ENCODE measurements around the gene LIPT2.

Gene LIPT2

GRCh38 chr11:74494916-74495315, 1.4 kb upstream of the LIPT2 start:
- DNase-seq (ENCODE audit: low read depth): no peak

DNA sequence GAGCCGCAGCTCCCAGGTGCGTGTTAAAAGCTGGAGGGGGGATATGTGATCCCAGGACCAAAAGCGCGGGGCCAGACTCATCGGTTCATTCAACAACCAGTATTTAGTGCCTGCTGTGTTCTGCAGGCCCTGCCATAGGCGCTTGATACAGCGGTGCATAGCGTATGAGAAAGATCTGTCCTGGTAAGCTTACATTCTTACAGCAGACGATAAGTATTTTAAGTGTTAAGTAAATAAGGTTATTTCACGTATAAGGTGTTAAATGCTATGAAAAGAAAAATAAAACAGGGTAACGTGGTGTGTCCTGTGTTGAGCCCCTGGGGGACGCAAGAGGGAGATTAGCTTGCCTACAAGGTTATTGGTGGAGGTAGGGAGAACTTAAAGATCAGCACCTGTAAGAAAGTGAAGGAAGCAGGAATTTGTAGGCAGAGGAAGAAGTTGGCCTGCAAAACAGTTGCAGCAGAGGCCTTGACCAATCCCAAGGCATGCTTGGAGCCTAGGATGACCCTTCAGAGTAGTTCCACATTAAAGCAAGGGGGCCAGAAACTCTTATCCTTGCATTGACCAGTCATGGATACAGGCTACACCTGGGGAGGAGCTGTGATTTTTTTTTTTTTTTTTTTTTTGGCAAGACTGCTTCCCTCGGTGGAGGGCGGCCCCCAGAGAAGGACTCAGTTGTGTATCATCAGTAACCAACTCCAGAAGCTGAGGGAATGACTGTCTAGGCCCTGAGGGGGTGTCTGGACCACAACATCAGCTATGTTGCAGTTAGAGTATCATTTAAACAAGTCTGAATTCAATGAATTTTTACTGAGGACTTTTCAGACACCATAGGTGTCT, 487 bp upstream of the LIPT2 start:
- no peak for DNase-seq (ENCODE audit: low read depth)

DNA sequence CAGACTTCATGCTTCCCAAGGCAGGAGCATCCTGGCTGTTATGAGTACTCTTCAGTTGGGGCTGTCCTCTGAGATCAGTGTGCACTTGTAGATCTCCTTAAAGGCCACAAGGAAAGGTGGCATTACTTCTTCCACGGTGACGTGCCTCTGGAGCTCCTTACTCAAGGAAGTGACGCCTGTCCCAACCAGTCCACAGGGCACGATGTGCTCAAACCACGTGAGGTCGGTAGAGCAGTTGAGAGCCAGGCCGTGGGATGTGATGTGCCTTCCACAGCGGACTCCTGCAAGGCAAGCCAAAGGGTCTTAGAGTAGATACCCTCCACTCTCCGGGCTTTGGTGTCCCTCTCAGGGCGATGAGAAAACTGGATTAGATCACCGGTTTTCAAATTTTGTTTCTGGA, 1.4 kb downstream of the LIPT2 start:
- DNase-seq (ENCODE audit: low read depth): no peak

GRCh38 chr11:74490941-74491340, 2.6 kb downstream of the LIPT2 start:
- DNase-seq (ENCODE audit: low read depth): no peak

- DNase-seq (ENCODE audit: low read depth): no peak
These were observed 5.6 kb downstream of the LIPT2 start for GRCh38 chr11:74487875-74488274.

DNA sequence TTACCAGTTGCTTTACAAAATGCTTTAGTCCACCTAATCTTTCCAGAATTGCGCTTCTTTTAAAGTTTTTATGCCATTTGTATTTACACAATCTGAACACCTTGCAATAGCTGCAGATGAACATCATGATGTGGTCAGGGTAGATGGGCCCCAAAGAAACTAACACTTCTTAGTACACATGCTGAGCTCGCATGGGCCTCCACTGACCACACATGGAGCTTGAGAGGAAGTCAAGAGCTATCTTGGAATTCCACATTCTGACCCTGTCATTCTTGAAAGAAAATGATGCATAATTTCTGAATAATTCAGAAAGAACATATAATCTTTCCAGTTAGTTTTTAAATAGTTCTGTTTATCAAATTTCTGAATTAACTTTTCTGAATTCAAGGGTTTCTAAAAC, 7.7 kb downstream of the LIPT2 start:
- no peak for DNase-seq (ENCODE audit: low read depth)

GRCh38 chr11:74480688-74481417, 12.7 kb downstream of the LIPT2 start:
- DNase-seq (ENCODE audit: low read depth): no peak

GRCh38 chr11:74479732-74480123, 13.8 kb downstream of the LIPT2 start:
- DNase-seq (ENCODE audit: low read depth): no peak

DNA sequence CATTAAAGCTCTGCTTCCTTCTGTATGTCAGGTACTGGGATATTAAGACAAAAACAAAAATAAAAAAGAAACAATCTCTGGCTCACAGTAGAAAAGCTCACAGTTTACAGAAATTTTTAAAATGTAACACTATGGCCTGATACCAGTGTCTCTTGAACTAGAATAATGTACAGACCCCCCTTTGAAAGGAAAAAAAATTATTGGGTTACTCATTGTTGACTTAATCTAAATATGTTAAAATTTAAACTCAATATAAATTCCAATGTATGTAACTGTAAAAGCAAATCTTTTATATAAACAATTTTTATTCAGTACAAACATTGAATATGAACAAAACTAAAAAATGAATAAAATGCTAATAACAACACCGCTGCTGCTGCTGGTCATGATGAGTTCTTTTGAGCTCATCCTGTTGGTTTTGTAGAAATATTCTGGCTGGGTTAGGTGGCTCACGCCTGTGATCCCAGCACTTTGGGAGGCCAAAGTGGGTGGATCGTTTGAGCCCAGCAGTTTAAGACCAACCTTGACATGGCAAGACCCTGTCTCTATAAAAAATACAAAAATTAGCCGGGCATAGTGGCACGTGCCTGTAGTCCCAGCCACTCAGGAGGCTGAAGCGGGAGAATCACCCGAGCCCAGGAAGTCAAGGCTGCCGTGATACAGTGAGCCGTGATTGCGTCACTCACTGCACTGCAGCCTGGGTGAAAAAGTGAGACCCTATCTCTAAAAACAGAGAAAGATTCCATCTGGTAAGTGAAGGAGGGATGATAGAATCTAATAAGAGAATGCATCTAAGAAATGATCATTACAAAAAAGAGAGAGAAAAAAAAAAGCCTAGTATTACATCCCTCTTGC, 14.4 kb downstream of the LIPT2 start:
- DNase-seq (ENCODE audit: low read depth): no peak

DNA sequence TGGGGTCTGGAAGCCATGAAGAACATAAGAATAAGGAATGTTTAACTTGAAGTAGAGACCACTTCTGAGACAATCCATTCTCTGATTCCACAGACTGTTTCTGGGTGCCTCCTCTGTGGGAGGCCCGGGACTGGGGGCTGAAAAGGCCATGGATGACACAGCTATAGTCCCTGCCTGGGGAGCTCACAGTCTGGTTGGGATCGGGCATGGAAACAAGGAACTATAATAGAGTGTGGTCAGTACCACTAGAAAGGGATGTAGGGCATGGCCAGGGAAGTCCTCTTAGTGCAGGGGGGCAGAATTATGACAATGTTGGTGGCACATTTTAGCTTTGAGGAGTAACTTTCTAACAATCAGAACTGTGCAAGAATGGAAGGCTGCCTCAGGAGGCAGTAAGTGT, 17.0 kb downstream of the LIPT2 start:
- DNase-seq (ENCODE audit: low read depth): no peak

DNA sequence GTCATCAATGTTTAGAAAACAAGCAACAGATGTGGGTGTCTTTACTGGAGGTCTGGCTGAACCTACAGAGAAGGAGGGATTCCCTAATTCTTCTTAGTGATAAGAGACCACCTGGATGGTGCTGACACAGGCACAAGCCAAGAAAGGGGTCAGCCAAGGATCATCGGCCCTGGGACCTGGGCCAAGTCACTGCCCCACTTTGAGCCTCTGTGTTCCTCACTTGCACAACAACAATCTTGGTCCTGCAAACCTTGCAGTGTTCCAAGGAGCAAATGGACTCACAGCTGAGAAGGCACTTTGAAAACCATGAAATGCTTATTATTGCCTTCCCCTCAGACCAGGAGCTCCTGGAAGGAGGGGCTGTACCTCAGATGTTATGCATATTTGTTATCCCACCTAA, 19.2 kb downstream of the LIPT2 start:
- DNase-seq (ENCODE audit: low read depth): no peak

DNA sequence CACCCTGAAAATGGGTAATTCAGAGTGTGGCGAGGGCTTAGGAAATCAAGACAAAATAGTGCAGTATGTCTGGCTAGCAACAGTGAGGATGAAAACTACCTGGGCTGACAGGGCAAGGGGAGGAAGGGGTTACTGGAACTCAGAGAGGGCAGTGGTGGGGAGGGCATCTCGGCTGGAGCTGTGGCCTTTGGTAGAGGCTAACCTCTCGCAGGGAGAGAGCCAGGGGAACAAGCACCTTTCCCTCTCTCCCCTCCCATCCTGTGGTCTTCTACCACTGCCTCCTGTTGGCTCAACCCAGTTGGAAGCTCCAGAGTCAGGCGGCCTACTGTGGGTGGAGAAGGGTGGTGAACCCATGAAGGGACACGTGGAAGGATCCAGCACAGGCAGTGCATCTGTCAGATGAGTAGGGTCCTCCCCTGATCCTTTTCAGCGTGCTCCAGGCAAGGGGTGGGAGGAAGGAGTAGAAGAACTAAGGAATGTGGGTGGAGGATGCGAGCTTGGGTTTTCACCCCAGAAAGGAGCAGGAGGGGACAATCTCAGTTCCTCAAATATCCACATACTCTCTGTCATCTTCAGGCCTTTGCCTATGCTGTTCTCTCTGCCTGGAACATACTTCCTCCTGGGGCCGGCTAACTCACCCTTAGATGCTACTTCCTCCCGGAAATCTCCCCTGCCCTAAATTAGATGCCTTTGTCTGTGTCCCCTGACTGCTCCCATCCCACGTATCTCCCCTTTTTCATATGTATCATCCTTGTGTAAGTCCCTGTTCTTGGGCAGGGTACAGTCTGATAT, 19.9 kb downstream of the LIPT2 start:
- DNase-seq (ENCODE audit: low read depth): no peak

DNA sequence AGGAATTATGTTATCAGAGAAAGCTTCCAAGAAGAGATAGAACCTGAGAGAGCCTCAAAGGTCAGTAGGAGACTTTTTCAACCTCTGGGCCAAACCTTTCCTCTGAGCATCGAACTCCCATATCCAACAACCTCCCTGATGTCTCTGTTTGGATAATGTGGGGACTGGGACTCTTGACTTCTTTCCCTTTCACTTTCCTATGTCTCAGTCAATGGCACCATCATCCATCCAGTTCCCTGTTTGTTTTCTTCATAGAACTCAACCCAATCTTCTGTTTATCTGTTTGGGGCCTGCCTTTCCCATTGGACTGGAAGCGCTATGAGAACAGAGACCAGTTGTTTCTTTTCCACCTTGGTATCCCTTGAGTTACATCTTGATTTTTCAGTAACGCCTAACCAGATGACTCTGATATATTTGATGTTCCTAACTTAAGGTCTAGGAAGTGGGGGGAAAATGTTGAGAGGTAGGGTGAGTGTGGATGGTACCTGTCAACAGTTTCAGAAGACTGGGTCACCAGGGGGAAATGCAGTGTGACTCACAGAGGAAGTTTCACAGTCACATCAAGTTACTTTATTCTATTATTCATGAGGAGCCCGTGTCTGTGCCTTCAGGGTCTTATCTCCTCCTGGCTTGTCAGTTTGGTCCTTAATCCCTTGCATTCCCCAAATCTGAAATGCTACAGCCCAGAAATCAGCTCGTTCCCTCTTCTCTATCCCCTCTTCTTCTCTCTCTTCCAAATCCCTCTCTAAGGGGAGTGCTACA, 21.7 kb downstream of the LIPT2 start:
- no peak for DNase-seq (ENCODE audit: low read depth)

DNA sequence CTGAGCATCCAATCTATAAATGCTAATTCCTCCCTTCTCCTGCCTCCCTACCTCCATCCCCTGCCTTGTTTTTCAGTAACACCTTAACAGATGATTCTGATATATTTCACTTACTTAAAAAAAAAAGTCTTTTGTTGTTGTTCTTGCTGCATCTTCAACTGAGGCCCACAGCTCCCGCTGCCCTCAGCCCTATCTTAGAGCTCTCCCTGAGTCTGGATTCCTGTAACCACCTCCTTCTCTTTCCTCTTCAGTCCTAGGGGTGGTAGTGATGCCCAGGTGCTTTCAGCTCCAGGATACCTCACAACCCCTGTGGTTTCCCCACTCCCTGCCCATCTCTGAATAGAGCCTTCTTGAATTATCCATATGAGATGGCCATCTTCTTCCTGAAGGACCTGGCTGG, 22.5 kb downstream of the LIPT2 start:
- no peak for DNase-seq (ENCODE audit: low read depth)

- DNase-seq (ENCODE audit: low read depth): no peak
These were observed 23.0 kb downstream of the LIPT2 start for GRCh38 chr11:74470526-74470925.

DNA sequence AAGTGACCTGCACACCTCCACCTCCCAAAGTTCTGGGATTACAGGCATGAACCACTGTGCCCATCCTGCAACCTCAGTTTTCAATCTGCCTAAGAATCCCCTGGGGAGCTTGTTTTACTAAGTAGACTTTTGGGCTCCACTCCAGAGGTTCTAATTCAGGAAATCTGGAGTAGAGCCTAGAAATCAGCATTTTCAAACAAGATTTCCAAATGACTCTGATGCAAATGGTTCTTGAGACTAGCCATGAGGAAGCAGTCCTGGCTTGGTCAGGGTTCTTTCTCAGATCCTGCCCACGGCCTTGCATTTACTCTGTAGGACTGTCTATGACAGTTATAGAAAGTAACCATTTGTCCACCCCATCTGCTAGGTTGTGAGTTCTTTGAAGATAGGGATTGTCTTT, 24.6 kb downstream of the LIPT2 start:
- no peak for DNase-seq (ENCODE audit: low read depth)

DNA sequence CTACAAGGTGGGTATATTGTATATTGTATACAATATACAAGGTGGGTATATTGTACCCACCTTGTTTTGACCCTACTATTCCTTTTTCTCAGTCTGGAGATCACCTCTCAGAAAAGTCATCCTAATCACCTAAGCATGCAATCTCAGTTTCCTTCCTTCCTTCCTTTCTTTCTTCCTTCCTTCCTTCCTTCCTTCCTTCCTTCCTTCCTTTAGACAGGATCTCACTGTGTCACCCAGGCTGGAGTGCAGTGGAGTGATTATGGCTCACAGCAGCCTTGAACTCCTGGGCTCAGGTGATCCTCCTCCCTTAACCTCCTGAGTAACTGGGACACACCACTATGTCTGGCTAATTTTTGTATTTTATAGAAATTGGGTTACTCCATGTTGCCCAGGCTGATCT, 25.0 kb downstream of the LIPT2 start:
- DNase-seq (ENCODE audit: low read depth): no peak

DNA sequence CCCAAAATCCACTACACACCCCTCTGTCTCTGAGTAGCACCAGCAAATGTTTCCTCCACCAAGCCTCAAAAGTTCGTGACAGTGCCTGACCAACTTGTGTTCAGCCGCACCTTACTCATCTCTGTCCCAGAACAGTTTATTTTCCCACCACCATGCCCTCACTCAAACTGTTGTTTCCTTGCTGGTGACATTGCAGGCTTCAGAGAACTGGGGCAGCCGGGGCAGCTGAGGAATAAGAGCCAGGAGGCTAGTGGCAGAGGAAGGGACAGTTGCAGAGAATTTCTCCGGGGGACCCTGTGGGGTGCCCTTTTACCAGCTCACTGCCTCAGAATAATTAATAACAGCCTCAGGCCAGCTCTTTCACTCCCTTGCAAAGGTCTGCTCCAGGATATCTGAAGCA, 25.5 kb downstream of the LIPT2 start:
- no peak for DNase-seq (ENCODE audit: low read depth)

DNA sequence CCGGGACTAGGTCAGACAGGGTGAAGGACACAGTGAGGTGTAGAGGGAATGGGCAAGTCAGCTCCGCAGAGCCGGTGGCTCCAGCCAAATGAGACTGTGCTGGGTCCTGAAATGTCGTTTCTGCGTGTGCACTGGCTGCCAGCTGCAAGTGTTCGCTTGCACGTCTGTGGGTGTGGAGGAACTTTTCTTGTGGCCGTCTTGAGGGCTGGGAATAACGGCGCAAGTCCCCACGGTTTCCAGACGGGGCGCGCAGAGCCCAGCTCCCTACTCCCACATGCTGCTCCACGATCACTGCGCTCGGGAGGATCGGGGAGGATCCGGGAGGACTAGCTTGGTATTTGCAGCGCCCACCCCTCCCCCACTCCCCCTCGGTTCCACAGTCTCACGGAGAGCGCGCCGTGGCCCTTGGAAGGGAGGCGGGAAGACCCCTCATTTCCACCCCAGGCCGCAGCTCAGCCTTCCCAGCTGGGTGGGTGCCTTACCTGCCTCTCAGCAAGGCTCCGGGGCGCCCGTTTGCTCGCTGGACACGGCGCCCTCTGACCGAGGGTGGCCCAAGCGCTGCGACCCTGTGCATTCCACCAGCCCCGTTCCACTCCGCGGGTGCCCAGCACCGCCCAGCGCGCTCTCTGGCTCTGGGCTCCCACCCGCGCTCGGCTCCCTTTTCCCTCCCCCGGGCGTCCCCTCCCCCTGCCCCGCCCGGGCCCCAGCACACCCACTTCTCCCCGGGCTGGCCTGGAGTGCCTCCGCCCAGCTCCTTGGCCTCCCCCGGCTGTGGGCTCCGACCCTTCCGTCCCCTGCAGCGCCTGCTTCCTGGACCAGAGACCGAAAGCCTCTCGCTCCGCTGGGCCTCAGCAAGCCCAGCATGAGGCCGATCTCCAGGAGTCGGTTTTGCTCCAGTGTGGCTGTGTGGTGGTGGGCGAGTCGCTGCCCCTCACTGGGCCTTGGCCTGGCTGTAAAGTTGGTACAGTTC, 26.3 kb downstream of the LIPT2 start, which contains the start of gene KCNE3:
Gene KCNE3 (minus strand): TSS at position 634 of the 970 bp plus-strand sequence. CDS start 9,986 bp downstream, outside the sequence.
- no peak for DNase-seq (ENCODE audit: low read depth)

DNA sequence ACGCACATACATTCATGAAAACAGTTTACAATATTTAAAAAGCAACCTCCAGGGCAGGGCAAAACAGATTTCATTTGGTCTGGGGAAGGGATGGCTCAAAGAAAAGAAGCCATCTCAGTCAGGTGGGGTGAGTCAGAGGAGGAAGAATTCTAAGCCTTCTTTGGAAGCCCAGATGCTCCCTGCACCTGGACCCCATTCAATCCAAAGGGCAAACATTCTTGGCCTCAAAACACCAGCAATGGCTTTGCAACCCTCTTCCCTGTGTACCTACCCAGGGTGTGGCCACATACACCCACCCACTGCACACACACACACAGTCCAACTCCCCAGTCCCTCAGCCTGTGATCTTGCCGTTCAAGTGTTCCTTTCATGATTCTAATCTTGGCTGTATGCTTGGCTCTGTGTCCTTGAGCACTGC, 28.2 kb downstream of the LIPT2 start:
- DNase-seq (ENCODE audit: low read depth): no peak

Measured in stimulated activated CD4-positive, alpha-beta T cell treated with anti-CD3 and anti-CD28 coated beads, Interleukin-2, amount 100 ng/mL, for 4 hours (primary cell).